Measurements from ENCODE around the gene ANK2.

ANK2 gene

DNA sequence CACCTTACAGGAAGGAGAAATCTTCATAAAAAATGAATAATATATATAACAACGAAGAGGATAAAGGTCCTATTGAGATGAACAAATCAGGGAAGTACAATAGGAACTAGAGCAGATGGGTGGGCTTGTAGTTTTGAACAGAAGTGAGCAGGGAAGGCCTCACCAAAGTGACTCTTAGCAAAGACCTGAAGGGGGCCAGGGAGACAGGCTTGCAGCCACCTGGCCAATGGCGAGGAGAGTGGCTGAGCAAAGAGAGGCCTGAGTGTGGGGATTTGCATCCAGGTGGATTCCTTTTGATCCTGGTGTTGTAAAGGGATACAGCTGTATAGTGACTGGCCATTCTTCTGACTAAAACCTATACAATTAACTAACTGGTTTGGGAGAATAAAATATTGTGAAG is 358.0 kb downstream of the ANK2 start:
- no peak overlapping the region for H3K4me3 ChIP-seq (ENCODE audit: extremely low read depth, insufficient read depth, low read length, poor library complexity, severe bottlenecking)
- no peaks in the 10 kb centered on the region for H3K4me1 ChIP-seq (ENCODE audit: control insufficient read depth, insufficient read depth, low read length, poor library complexity, severe bottlenecking)
- H3K9me3 ChIP-seq (ENCODE audit: control insufficient read depth, low read length): no peaks in the 10 kb centered on the region
- WGBS, 2 experiments (ENCODE audit: insufficient coverage in 2 of 2): 57 to 67% methylated on average over 1 of the region's 2 CpGs
- no peak overlapping the region for H3K27ac ChIP-seq (ENCODE audit: low read depth, low read length, severe bottlenecking)
- no peaks in the 10 kb centered on the region for H3K36me3 ChIP-seq (ENCODE audit: control insufficient read depth, insufficient read depth, low read length)

- WGBS, 2 experiments (ENCODE audit: insufficient coverage in 2 of 2): 79 to 100% methylated on average over 2 of the region's 4 CpGs
- Histone ChIP-seq H3K4me1 (ENCODE audit: control insufficient read depth, insufficient read depth, low read length, poor library complexity, severe bottlenecking) (no peaks in the 10 kb centered on the region), H3K4me3 (ENCODE audit: extremely low read depth, insufficient read depth, low read length, poor library complexity, severe bottlenecking) (no peak overlapping the region), H3K9me3 (ENCODE audit: control insufficient read depth, low read length) (no peaks in the 10 kb centered on the region), H3K27ac (ENCODE audit: low read depth, low read length, severe bottlenecking) (no peak overlapping the region), H3K36me3 (ENCODE audit: control insufficient read depth, insufficient read depth, low read length) (no peaks in the 10 kb centered on the region)
Measured at GRCh38 chr4:113409181-113409580, 359.7 kb downstream of the ANK2 start.

DNA sequence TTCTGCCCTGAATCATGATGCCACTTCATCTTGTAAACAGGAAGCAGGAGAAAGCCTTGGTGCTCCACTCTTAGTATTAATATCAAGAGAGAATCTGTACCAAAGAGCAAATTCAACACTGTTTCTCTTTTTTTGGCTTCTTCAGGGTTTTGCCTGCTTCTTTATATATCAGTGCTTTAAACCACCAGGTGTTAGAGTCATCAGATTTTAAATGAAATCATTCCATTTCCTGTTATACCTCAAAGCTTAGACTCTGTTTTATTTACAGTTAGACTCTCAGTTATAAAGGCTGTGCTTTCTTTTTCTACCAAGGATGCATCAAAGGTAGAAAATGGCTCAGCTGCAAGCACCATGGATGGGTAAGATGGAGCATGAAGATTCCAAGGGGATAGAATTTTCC is 361.2 kb downstream of the ANK2 start:
- H3K36me3 ChIP-seq (ENCODE audit: control insufficient read depth, insufficient read depth, low read length): no peaks in the 10 kb centered on the region
- no peaks in the 10 kb centered on the region for H3K9me3 ChIP-seq (ENCODE audit: control insufficient read depth, low read length)
- no peaks in the 10 kb centered on the region for H3K4me1 ChIP-seq (ENCODE audit: control insufficient read depth, insufficient read depth, low read length, poor library complexity, severe bottlenecking)
- H3K27ac ChIP-seq (ENCODE audit: low read depth, low read length, severe bottlenecking): no peak overlapping the region
- no peak overlapping the region for H3K4me3 ChIP-seq (ENCODE audit: extremely low read depth, insufficient read depth, low read length, poor library complexity, severe bottlenecking)

- Histone ChIP-seq H3K9me3 (ENCODE audit: control insufficient read depth, low read length) (peaks cover 3% of the 10 kb centered on the region), H3K27ac (ENCODE audit: low read depth, low read length, severe bottlenecking) (no peak overlapping the region), H3K4me1 (ENCODE audit: control insufficient read depth, insufficient read depth, low read length, poor library complexity, severe bottlenecking) (no peaks in the 10 kb centered on the region), H3K36me3 (ENCODE audit: control insufficient read depth, insufficient read depth, low read length) (no peaks in the 10 kb centered on the region), H3K4me3 (ENCODE audit: extremely low read depth, insufficient read depth, low read length, poor library complexity, severe bottlenecking) (no peak overlapping the region)
- 66 to 80% methylated on average over 2 to 3 of the region's 4 CpGs for WGBS, 2 experiments (ENCODE audit: insufficient coverage in 2 of 2)
Measured at GRCh38 chr4:113411496-113411938, 362.1 kb downstream of the ANK2 start.

DNA sequence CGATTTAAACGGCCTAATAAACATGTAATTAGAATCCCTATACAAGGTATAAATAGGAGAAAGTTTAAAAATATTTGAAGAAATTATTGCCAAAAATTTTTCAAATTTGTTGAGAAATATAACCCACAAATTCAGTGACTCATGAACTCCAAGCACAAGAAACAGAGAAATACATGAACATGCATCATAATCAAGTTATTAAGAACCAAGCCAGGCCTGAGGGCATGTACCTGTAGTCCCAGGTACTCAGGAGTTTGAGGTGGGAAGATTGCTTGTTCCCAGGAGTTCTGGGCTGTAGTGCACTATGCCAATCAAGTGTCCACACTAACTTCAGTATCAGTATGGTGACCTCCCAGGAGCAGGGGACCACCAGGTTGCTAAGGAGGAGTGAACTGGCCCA is 370.2 kb downstream of the ANK2 start:
- no CpG with 5 or more reads among the region's 2 CpGs for WGBS, 2 experiments (ENCODE audit: insufficient coverage in 2 of 2)
- Histone ChIP-seq H3K4me3 (ENCODE audit: extremely low read depth, insufficient read depth, low read length, poor library complexity, severe bottlenecking) (no peak overlapping the region), H3K36me3 (ENCODE audit: control insufficient read depth, insufficient read depth, low read length) (no peaks in the 10 kb centered on the region), H3K4me1 (ENCODE audit: control insufficient read depth, insufficient read depth, low read length, poor library complexity, severe bottlenecking) (no peaks in the 10 kb centered on the region), H3K9me3 (ENCODE audit: control insufficient read depth, low read length) (peaks cover 8% of the 10 kb centered on the region), H3K27ac (ENCODE audit: low read depth, low read length, severe bottlenecking) (no peak overlapping the region)

DNA sequence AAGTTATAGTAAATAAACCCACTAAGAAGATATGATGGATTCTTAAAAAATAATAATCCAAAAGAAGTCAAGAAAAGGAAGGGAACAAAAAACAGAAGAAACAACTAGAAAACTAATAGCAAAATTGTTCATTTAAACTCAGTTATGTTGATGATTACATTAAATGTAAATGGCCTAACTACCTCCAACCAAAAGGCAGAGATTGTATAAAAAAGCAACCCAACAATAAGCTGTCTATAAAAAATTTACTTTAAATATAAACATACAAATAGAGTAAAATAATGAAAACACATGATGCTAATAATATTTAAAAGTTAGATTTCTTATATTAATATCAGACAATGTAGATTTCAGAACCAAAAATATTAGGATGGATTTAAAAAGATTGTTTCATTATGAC is 371.5 kb downstream of the ANK2 start:
- H3K27ac ChIP-seq (ENCODE audit: low read depth, low read length, severe bottlenecking): no peak overlapping the region
- H3K9me3 ChIP-seq (ENCODE audit: control insufficient read depth, low read length): peaks cover 8% of the 10 kb centered on the region
- no peaks in the 10 kb centered on the region for H3K4me1 ChIP-seq (ENCODE audit: control insufficient read depth, insufficient read depth, low read length, poor library complexity, severe bottlenecking)
- H3K36me3 ChIP-seq (ENCODE audit: control insufficient read depth, insufficient read depth, low read length): no peaks in the 10 kb centered on the region
- H3K4me3 ChIP-seq (ENCODE audit: extremely low read depth, insufficient read depth, low read length, poor library complexity, severe bottlenecking): no peak overlapping the region

- no CpG with 5 or more reads among the region's 1 CpG for WGBS, 2 experiments (ENCODE audit: insufficient coverage in 2 of 2)
Measured at GRCh38 chr4:113423631-113424030, 374.2 kb downstream of the ANK2 start.

GRCh38 chr4:113433116-113433515 is 383.7 kb downstream of the ANK2 start:
- no peak overlapping the region for H3K4me3 ChIP-seq (ENCODE audit: extremely low read depth, insufficient read depth, low read length, poor library complexity, severe bottlenecking)
- no CpG with 5 or more reads among the region's 1 CpG for WGBS, 2 experiments (ENCODE audit: insufficient coverage in 2 of 2)
- H3K27ac ChIP-seq (ENCODE audit: low read depth, low read length, severe bottlenecking): no peak overlapping the region
- H3K9me3 ChIP-seq (ENCODE audit: control insufficient read depth, low read length): peaks cover 5% of the 10 kb centered on the region
- no peaks in the 10 kb centered on the region for H3K36me3 ChIP-seq (ENCODE audit: control insufficient read depth, insufficient read depth, low read length)
- peaks cover 9% of the 10 kb centered on the region for H3K4me1 ChIP-seq (ENCODE audit: control insufficient read depth, insufficient read depth, low read length, poor library complexity, severe bottlenecking)

More at GRCh38 chr4:113423631-113424030, 374.2 kb downstream of the ANK2 start:
- no peak overlapping the region for H3K27ac ChIP-seq (ENCODE audit: low read depth, low read length, severe bottlenecking)
- no peaks in the 10 kb centered on the region for H3K4me1 ChIP-seq (ENCODE audit: control insufficient read depth, insufficient read depth, low read length, poor library complexity, severe bottlenecking)
- no peaks in the 10 kb centered on the region for H3K36me3 ChIP-seq (ENCODE audit: control insufficient read depth, insufficient read depth, low read length)
- H3K9me3 ChIP-seq (ENCODE audit: control insufficient read depth, low read length): peaks cover 5% of the 10 kb centered on the region
- no peak overlapping the region for H3K4me3 ChIP-seq (ENCODE audit: extremely low read depth, insufficient read depth, low read length, poor library complexity, severe bottlenecking)

Data from mesodermal cell (in vitro differentiated cells).